Gastrocnemius medialis (tissue), 4 donors: Measurements from ENCODE around the gene AK2.

Experiments
- CTCF ChIP-seq, 5 experiments: fragments of 450-650 bp in 3 of 5; fragments of 200-600 bp in 2 of 5; sonication (generic) in 2 of 5; IDR thresholded peaks in 4 of 5; conservative IDR thresholded peaks in 1 of 5; 1 replicate in 4 of 5; 2 replicates in 1 of 5; pipeline ENCODE4 v1.5.1; 2016 to 2019; ENCODE audit warnings: antibody characterized with exemption in 5 of 5, mild to moderate bottlenecking in 3 of 5, moderate library complexity in 3 of 5
- POLR2A ChIP-seq, 2 donors: fragments of 450-650 bp; IDR thresholded peaks; one replicate each; pipeline ENCODE4 v1.6.1; 2017; ENCODE audit warnings: antibody characterized with exemption in 2 of 2, mild to moderate bottlenecking in 2 of 2, moderate library complexity in 2 of 2

GRCh38 chr1:32977546-32978087 lies 59.1 kb downstream of the AK2 start:
- TF ChIP-seq CTCF (IDR thresholded peaks at IDR 0.05 in 4 of 5, conservative IDR thresholded peaks at IDR 0.05 in 1 of 5) (no peak), POLR2A (IDR thresholded peaks at IDR 0.05) (no peak)
